Measurements from ENCODE around the gene GALNT17.

DNA sequence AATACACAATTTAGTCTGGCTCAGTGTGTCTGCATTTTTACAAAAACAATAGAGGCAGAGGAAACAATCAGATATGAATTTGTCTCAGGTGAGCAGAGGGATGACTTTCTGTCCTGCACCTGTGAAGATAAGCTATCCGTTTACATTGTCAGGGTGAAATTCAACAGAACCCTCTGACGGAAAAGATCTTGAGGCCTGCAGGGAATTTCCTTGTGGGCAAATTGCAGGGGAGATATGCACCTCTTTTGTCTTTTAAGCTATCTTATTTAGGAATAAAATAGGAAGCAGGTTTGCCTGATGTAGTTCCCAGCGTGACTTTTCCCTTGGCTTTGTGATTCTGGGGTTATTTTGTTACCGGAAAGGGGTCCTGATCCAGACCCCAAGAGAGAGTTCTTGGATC, 325.1 kb downstream of the GALNT17 start:
- TF ChIP-seq, protein P1, sequence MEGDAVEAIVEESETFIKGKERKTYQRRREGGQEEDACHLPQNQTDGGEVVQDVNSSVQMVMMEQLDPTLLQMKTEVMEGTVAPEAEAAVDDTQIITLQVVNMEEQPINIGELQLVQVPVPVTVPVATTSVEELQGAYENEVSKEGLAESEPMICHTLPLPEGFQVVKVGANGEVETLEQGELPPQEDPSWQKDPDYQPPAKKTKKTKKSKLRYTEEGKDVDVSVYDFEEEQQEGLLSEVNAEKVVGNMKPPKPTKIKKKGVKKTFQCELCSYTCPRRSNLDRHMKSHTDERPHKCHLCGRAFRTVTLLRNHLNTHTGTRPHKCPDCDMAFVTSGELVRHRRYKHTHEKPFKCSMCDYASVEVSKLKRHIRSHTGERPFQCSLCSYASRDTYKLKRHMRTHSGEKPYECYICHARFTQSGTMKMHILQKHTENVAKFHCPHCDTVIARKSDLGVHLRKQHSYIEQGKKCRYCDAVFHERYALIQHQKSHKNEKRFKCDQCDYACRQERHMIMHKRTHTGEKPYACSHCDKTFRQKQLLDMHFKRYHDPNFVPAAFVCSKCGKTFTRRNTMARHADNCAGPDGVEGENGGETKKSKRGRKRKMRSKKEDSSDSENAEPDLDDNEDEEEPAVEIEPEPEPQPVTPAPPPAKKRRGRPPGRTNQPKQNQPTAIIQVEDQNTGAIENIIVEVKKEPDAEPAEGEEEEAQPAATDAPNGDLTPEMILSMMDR (conservative IDR thresholded peaks at IDR 0.05): no peak
- TF ChIP-seq EZH2 (IDR thresholded peaks at IDR 0.05; ENCODE audit: low read depth): no peak
